Neural progenitor cell (in vitro differentiated cells): Measurements from ENCODE around the gene FBXW7.

ENCODE experiments used
- EZH2 ChIP-seq: fragments of 200-600 bp; sonication (generic); IDR thresholded peaks from 2 replicates; pipeline ENCODE4 v1.6.1; 2017; ENCODE audit warnings: antibody characterized with exemption, mild to moderate bottlenecking, moderate library complexity
- EZH2phosphoT487 ChIP-seq: fragments of 200-600 bp; sonication (generic); IDR thresholded peaks from 2 replicates; pipeline ENCODE4 v1.6.1; 2017; ENCODE audit warnings: antibody characterized with exemption
- TF ChIP-seq, protein P1 (sequence below): fragments of 200-600 bp; sonication (generic); IDR thresholded peaks from 2 replicates; pipeline ENCODE4 v1.5.1; 2017; ENCODE audit warnings: antibody characterized with exemption, mild to moderate bottlenecking

DNA sequence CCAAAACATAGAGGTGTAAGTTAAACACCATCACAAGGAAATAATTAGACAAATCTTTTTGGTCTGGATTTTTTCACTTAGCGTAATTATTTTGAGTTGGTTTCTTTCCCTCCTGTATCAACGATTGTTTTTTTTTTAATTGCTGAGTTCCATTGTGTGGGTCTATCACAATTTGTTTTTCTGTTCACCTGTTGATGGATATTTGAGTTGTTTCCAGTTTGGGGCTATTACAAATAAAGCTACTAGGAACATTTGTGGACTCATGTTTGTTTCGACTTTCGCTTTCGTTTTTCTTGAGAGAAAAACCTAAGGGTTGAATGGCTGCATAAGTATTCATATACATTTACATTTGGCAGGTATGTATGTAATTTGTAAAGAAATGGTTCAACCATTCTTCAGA is 20.4 kb upstream of the FBXW7 start:
- TF ChIP-seq, protein P1, sequence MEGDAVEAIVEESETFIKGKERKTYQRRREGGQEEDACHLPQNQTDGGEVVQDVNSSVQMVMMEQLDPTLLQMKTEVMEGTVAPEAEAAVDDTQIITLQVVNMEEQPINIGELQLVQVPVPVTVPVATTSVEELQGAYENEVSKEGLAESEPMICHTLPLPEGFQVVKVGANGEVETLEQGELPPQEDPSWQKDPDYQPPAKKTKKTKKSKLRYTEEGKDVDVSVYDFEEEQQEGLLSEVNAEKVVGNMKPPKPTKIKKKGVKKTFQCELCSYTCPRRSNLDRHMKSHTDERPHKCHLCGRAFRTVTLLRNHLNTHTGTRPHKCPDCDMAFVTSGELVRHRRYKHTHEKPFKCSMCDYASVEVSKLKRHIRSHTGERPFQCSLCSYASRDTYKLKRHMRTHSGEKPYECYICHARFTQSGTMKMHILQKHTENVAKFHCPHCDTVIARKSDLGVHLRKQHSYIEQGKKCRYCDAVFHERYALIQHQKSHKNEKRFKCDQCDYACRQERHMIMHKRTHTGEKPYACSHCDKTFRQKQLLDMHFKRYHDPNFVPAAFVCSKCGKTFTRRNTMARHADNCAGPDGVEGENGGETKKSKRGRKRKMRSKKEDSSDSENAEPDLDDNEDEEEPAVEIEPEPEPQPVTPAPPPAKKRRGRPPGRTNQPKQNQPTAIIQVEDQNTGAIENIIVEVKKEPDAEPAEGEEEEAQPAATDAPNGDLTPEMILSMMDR = no peak
- TF ChIP-seq EZH2phosphoT487 (no peak), EZH2 (no peak)
